GM21717 (cell line): ENCODE results near the gene XRCC2.
"Not testable (repeated sequence)": the region's sequence is repeated elsewhere in the genome, so short reads cannot be mapped to it uniquely, and the experiment has no call there.

Experiments used
- ATAC-seq: cut with Tn5 transposase; IDR thresholded peaks from one replicate; pipeline ENCODE4 v1.9.1; 2021; ENCODE audit warnings: mild to moderate bottlenecking, moderate library complexity; ENCODE audit not compliant: unreplicated experiment

The XRCC2 gene

DNA sequence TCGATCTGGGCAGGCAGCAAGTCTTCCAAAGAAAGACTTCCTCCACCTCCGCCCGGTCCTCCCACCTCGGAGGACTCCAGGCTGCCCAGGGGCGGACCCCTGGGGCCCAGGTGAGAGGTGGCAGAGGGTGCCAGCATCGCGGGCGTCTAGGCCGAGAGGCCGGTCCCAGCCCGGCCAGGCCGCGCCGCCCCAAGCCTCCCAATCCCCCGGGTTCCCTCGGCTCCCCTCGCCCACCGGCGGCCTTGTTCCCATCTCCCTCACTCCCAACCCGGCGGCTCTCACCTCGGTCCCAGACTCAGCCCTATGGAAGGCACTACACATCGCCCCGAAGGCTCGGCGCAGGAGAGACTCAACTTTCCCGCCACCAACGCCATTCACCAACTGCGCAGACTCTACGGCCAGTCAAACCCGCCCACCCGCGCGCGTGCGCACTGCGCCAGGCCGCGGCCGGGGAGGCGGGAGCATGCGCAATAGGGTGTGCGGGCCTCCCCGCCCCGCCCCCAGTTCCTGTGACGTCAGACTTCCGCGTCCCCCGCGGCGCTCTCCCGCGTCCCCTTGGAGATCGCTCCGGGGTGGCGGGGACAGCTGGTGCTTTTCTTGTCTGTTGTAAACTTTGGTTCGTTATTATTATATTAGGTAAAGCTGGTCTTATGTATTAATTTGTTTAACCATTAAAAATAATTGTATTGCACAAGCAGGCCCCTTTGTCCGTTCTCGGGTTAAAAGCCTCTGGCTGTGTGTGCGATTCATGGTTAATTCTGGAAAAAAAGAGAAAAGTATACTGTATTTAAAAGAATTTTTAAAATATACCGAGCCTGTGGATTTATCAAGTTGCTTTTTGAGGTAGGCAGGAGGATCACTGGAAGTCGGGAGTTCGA is at the start of gene XRCC2:
XRCC2 (minus strand) TSS at position 383 of the 878 bp plus-strand sequence; CDS start at position 321, 62 bp downstream.
- peak; percentile 91 for ATAC-seq

DNA sequence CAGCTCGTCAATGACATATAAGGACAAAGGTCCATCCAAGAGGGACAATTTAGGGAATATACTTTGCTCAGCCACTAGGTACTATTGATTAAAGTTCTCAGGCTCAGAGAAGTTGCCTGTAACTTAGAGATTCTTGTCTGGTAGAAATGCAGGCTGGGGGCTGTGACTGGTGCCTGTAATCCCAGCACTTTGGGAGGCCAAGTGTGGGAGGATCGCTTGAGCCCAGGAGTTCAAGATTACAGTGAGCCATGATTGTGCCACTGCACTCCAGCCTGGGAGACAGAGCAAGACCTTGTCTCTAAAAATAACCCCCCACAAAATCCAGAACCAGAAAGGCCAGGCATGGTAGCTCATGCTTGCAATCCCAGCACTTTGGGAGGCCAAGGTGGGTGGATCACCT is 47.4 kb upstream of the XRCC2 start:
- no peak for ATAC-seq

DNA sequence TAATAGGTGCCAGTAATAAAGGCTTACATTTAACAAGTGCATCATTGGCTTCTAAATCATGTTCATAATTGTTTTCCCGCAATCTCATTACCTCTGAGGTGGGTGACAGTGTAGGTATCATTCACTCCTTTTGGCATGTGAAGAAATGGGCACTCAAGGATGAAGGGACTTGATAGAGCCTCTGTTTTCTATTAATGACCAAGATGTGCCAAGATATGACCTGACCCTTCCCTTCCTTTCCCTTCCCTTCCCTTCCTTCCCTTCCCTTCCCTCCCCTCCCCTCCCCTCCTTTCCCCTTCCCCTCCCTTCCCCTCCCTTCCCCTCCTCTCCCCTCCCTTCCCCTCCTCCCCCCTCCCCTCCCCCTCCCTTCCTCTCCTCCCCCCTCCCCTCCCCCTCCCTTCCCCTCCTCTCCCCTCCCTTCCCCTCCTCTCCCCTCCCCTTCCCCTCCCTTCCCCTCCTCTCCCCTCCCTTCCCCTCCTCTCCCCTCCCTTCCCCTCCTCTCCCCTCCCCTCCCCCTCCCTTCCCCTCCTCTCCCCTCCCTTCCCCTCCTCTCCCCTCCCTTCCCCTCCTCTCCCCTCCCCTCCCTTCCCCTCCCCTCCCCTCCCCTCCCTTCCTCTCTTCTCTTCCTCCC is 36.6 kb upstream of the XRCC2 start:
- ATAC-seq, result not testable (repeated sequence)

DNA sequence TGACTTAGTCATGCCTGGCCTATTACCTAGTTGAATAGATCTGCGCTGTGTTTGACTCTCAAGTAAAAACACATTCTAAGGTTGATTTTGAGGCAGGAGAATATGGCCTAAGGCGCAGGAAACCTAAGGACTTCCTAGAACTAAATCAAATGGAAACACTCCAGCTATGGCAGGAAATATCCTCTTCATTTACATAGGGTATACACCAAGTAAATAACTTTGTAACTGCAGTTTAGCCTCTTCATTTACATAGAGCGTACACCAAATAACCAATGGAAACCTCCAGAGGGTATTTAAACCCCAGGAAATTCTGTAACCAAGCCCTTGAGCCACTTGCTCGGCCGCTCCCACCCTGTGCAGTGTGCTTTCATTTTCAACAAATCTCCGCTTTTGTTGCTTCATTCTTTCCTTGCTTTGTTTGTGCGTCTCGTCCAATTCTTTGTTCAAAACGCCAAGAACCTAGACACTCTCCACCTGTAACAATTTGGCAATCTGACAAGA is 35.6 kb upstream of the XRCC2 start:
- ATAC-seq, result no peak

DNA sequence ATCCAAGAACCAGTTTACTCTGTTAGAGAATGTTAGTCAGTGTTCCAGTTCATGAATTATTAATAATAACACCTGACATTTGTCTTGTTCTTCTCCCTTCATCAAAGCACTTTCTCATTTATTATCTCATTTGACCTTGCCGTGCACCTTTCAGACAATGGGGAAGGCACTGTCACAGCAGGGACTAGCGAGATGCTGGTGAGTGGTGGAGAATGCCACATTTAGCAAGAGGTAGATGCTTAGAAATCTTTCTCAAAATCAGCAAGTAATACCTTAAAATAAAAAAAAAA is 34.2 kb upstream of the XRCC2 start:
- ATAC-seq, result no peak

DNA sequence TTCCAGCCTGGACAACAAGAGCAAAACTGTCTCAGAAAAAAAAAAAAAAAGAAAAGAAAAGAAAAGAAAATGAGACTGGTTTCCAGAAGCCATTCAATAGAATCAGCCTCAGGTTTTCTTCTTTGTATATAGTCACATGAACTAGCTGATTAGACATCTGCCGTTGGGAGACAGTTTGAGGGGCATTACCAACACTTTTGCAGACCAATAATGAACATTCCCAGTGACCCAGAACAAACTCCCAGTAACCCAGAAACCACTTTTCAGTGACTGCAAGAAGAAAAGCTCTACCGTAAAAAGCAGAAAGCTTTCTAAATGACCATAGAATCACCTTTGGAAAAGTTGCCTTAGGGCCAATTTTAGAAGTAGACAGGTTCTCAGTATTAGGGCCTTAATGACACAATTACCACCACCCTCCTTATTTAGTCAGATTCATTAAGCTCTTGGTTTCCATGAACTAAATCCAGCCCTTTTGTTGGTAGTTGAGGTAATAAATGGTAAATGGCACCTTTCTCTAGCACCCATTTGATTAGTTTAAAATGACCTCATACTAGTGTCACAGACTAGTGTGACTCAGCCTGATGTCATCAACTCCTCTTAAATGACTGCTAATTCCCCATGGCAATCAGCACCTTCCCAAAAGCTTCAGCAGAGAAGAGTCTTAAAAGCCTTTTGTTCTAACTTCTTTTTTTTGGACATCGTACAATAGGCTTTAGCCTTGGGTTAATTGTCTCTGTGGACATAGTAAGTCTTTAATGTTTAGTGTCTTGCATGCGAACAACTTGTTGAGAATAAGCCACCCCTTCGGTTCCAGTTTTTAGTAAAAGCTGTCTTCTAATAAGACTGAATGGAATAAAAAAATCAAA is 33.6 kb upstream of the XRCC2 start:
- ATAC-seq, result no peak

DNA sequence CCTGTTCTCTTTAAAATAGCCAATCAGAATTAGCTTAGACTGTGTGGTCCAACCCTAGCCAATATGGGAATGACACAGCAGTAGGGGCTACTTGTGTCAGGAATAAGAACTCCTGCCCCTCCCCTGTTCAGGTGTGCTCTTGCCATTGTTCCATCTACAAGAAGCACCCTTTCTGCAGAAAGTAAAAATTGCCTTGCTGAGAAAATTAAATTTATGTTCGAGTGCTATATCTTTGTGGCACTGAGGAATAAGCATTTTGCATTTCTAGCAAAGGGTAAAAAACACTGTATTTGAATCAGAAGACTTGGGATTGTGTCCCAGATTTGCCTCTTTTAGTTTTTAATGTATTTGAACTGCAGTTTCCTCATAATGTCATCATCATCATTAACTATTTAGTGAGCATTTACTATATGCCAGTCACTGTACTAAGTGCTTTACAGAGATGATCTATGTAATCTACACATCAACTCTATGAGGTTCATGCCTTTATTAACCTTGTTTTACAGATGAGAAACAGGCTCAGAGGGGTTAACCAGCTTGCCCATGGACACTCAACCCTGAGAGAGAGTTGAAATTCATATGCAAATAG is 28.9 kb upstream of the XRCC2 start:
- ATAC-seq, result no peak

DNA sequence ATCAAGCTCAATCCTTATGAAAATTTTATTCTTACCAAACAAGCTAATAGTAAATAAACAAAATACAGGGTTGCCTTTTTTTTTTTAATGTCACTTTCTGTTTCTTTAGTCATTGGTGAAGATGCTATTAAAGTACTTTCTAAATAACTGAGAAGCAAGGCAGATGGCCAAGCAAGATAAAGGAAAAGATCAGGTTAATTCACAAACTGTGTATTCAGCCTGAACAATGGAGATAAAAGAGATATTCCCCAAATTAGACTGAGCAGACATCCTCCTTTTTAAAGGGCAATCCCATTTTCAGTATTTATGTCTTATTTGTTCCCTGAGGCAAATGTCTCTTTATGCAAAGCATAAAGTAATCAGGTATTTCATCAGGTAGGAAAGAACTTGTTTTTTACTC is 23.1 kb upstream of the XRCC2 start:
- ATAC-seq, result no peak

DNA sequence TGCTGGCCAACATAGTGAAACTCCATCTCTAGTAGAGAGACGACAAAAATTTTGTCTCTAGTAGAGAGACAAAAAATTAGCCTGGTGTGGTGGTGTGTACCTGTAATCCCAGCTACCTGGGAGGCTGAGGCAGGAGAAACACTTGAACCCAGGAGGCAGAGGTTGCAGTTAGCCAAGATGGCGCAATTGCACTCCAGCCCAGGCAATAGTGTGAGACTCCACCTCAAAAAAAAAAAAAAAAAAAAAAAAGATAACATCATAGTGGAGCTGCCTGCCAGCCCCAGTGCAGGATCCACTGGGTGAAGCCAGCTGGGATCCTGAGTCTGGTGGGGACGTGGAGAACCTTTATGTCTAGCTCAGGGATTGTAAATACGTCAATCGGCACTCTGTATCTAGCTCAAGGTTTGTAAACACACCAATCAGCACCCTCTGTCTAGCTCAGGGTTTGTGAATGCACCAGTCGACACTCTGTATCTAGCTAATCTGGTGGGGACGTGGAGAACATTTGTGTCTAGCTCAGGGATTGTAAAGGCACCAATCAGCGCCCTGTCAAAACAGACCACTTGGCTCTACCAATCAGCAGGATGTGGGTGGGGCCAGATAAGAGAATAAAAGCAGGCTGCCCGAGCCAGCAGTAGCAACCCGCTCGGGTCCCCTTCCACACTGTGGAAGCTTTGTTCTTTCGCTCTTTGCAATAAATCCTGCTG is 21.5 kb upstream of the XRCC2 start:
- ATAC-seq, result not testable (repeated sequence)

DNA sequence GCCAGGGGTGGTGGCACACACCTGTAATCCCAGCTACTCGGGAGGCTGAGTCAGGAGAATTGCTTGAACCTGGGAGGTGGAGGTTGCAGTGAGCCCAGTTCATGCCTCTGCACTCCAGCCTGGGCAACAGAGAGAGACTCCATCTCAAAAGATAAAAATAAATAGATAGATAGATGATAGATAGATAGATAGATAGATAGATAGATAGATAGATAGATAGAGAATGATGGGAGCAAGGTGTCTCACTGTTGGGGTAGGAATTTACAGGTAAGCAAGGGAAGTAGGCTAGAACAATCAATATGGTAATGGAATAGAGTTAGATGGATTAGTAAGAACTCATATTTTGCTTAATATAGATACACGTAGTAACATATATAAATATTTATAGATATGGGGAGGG is 16.3 kb upstream of the XRCC2 start:
- ATAC-seq, result not testable (repeated sequence)

DNA sequence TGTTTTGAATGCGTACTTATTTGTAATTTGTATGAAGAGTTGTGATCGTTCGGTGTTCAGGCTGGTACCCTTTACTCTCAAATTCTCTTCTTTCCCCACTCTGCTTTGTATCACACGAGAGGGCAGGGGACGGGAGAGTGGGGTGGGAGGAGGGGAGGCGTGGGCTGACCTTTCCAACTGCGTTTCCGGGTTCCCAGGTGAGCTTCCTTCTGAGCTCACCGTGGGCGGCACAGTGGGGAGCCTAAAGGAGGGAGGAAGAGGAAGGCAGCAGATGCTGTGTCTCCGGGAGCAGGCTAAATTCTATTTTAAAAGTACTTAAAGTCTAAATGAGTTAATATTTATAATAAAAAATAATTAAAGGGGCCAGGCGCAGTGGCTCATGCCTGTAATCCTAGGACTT is 7.4 kb upstream of the XRCC2 start:
- no peak for ATAC-seq

DNA sequence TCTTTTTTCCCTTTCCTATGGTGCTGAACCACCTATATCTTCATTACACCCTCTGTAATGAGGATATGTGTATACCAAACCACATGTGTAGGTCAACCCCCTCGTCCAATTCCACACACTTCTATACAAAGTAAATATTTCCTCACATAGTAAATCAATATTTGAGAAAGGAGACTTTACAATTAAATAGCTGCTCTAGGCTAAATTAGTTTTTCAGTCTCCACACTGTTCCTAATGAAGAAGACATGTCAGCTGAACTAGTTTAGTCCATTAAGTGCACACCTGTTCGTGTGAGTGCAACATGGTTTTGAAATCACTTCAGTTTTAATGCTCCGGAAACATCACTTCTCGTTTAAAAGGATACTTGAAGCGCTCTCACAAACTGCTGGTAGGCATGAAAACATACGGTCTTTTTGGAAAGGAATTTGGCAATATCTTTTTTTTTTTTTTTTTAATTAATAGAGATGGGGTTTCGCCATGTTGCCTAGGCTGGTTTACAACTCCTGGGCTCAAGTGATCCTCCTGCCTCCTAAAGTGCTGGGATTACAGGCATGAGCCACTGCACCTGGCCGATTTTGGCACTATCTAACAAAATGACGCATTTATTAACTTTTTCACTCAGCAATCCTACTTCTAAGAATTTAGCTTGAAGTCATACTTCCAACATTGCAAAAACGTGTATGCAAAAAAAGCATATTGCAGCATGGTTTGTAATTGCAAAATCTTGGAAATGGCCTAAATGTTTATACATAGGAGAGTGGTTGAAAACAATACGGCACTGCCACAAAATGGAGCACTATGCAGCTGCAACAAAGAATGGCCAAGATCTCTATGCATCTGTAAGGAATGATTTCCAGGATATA is 2.1 kb upstream of the XRCC2 start:
- no peak for ATAC-seq

DNA sequence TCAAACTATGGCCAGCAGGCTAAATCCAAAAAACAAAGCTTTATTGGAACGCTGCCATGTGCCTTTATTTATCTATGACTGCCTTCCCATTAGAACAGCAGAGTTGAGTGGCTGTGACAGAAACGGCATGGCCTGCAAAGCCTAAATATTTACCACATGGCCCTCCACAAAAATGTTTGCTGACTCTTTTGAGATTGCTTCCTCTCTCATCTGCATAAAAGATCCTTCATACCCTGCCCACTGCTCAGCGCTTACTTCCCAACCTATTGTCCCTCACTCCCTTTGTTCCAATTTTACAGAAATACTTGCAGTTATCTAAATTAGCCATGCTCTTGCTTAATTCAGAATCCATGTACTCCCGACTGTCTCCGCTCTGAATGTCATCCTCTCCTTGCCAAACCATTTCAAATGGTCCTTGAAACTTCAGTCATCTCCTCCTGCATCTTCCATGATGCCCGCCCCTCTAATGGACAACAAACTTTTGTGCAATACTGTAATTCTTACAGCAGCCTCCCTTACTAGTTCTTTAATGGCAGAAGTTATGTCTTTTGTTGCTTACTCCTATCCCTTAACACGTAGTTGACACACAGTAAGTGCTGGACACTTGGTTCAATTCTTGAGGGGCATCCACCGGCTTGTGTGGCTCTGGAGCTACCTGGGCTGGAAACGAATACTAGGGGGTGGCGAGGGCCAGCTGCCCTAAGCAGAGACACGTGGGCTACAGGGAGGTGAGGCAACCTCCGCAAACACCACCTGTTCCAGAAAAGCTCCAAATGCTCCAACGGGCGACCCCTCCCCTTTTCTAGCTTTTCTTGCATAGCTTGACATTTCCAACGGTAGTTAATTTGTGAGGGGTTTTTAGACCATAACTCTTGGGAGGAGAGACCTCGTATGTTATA is 832 bp downstream of the XRCC2 start:
- peak; percentile 31 for ATAC-seq

DNA sequence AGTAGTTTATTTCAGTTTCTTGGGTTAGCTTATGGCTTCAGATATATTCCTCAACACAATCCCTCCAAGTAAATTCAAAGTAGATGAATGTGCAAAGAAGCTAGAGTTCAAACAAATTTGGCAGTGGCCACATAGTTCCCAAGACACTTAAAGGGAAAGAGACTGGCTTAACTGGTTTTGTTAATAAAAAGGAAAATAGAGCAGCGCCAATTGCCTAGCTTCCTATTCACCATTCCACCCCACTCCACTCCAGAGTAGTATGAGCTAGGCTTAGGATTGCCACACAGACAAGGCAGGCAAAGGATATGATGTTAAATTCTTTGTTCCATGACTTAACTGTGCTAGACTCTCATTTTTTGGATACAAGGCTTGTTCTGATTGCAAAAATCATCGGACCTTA is 2.0 kb downstream of the XRCC2 start:
- no peak for ATAC-seq

DNA sequence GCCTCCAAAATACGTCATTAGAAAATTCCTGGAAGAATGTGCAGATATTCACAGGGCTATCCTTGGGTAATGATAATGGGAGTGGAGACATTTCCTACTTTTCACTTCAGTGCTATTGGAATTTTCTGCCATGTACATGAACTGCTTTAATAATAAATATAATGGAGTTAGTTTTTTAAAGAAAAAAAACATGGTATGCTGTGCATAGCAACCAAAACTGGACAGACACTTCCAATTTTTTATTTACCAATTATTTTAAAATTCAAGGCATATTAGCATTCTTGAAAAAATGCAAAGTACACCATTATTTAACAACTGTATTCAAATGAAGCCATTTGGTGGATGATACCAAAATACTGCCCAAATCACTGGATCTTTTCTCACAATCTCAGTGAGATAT is 3.3 kb downstream of the XRCC2 start:
- no peak for ATAC-seq

DNA sequence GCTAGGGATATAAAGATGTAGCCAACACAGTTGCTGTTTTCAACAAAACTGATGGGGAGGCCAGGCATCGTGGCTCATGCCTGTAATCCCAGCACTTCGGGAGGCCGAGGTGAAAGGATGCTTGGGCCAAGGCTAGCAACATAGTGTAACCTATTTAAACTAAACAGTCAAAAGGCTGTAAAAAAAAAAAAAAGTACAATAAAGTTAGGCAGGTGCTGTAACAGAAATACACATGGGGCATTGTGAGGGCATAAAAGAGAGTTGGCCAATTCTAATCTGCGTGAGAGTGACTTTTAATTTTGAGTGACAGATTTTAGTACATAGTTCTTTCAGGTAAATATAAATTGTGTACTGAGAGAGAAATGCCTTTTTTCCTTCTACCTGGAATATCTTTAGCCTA is 6.2 kb downstream of the XRCC2 start:
- no peak for ATAC-seq

DNA sequence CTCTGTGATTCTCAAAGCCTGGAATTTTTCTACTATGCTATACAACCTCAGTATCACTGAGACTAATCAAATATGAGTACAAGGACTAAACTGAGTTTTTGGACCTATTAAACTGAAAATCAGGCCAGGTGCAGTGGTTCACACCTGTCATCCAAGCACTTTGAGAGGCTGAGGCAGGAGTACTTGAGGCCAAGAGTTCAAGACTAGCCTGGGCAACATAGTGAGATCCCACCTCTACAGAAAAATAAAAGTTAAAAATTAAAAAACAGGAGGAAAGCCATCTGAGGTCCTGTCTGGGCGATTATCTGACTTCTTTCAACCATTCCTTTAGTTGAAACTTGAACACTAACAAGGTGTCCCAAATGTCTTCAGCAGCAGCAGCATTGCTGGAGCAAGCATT is 7.0 kb downstream of the XRCC2 start:
- no peak for ATAC-seq

DNA sequence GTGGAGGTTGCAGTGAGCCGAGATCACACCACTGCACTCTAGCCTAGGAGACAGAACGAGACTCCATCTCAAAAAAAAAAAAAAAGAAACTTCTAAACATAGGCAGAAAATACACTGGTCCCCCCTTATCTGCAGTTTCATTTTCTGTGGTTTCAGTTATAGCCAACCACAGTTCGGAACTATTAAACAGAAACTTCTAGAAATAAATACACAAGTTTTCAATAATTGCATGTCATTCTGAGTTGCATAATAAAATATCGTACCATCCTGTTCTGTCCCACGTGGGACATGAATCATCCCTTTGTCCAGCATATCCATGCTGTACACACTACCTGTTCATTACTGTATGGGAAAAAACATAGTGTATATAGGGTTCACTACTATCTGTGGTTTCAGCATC is 8.0 kb downstream of the XRCC2 start:
- ATAC-seq, result peak; percentile 59

DNA sequence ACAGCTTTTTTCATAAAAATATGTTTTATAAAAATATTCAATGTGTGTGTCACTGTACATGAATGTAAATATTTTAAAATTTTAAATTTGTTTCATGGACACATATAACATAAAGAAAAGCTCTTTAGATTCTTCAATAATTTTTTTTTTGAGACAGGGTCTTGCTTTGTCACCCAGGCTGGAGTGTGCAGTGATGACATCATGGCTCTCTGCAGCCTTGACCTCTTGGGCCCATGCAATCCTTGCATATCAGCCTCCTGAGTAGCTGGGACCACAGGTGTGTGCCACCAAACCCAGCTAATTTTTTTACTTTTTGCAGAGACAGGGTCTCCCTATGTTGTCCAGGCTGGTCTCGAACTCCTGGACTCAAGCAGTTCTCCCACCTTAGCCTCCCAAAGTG is 9.9 kb downstream of the XRCC2 start:
- no peak for ATAC-seq
